ENCODE data around the gene ADGRG6. TPM values are rescaled to one million over a fixed set of nuclear protein-coding genes. Genes with fewer than 3 reads are reported as not detected.

ADGRG6 gene
- total RNA-seq, 4 donors from 2014 or later: 22.3 to 56.5 (median 26.0) TPM

DNA sequence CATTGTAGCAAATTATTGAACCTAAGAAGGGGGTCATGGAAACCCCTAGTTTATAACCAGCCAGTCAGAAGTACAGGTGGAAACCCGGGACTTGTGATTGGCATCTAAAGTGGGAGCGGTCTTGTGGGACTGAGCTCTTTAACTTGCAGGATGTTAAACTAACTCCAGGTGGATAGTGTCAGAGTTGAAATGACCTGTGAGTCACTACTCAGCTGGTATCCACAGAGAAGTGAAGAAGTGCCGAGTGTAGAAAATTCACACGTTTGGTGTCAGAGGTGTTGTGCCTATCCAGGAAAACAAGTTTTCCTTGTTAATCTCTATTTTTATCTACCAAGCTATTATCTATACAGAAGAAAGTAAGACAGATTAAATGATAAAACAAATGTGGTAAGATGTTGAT is 179.7 kb downstream of the ADGRG6 start:
- no peaks in the 10 kb centered on the region for H3K27me3 ChIP-seq
- 69 to 70% methylated on average over 4 of the region's 4 CpGs for WGBS, 2 donors
- H3K27ac ChIP-seq: no peak overlapping the region
- H3K36me3 ChIP-seq: no peaks in the 10 kb centered on the region
- H3K9me3 ChIP-seq: no peaks in the 10 kb centered on the region
- no peak for DNase-seq
- TF ChIP-seq POLR2A (IDR thresholded peaks at IDR 0.05): no peak
- TF ChIP-seq, protein P1, sequence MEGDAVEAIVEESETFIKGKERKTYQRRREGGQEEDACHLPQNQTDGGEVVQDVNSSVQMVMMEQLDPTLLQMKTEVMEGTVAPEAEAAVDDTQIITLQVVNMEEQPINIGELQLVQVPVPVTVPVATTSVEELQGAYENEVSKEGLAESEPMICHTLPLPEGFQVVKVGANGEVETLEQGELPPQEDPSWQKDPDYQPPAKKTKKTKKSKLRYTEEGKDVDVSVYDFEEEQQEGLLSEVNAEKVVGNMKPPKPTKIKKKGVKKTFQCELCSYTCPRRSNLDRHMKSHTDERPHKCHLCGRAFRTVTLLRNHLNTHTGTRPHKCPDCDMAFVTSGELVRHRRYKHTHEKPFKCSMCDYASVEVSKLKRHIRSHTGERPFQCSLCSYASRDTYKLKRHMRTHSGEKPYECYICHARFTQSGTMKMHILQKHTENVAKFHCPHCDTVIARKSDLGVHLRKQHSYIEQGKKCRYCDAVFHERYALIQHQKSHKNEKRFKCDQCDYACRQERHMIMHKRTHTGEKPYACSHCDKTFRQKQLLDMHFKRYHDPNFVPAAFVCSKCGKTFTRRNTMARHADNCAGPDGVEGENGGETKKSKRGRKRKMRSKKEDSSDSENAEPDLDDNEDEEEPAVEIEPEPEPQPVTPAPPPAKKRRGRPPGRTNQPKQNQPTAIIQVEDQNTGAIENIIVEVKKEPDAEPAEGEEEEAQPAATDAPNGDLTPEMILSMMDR (IDR thresholded peaks at IDR 0.05): no peak
- intact Hi-C loops (cut with DNase I): no loop called here
- H3K4me3 ChIP-seq: no peak overlapping the region
- no peaks in the 10 kb centered on the region for H3K4me1 ChIP-seq

GRCh38 chr6:142482249-142482648 is 180.4 kb downstream of the ADGRG6 start:
- DNase-seq: no peak
- TF ChIP-seq POLR2A (IDR thresholded peaks at IDR 0.05): no peak
- TF ChIP-seq, protein P1 (IDR thresholded peaks at IDR 0.05): no peak
- H3K4me3 ChIP-seq: no peak overlapping the region
- H3K27me3 ChIP-seq: no peaks in the 10 kb centered on the region
- H3K36me3 ChIP-seq: no peaks in the 10 kb centered on the region
- intact Hi-C loops (cut with DNase I): no loop called here
- 27 to 38% methylated on average over 1 of the region's 1 CpG for WGBS, 2 donors
- H3K27ac ChIP-seq: no peak overlapping the region
- no peaks in the 10 kb centered on the region for H3K9me3 ChIP-seq
- H3K4me1 ChIP-seq: no peaks in the 10 kb centered on the region

- Histone ChIP-seq H3K36me3 (no peaks in the 10 kb centered on the region), H3K27ac (no peak overlapping the region), H3K4me1 (no peaks in the 10 kb centered on the region), H3K9me3 (no peaks in the 10 kb centered on the region), H3K27me3 (no peaks in the 10 kb centered on the region), H3K4me3 (no peak overlapping the region)
- intact Hi-C loops (cut with DNase I): no loop called here
- WGBS, 2 donors: 71 to 74% methylated on average over 5 of the region's 5 CpGs
- TF ChIP-seq, protein P1 (IDR thresholded peaks at IDR 0.05): no peak
- no peak for TF ChIP-seq POLR2A (IDR thresholded peaks at IDR 0.05)
- DNase-seq: no peak
Observed at GRCh38 chr6:142482974-142483373, 181.2 kb downstream of the ADGRG6 start.

- TF ChIP-seq, protein P1 (IDR thresholded peaks at IDR 0.05): no peak
- Histone ChIP-seq H3K4me3 (no peak overlapping the region), H3K9me3 (no peaks in the 10 kb centered on the region), H3K36me3 (no peaks in the 10 kb centered on the region), H3K27me3 (no peaks in the 10 kb centered on the region), H3K27ac (no peak overlapping the region), H3K4me1 (no peaks in the 10 kb centered on the region)
- DNase-seq: no peak
- intact Hi-C loops (cut with DNase I): no loop called here
- 70 to 100% methylated on average over 2 of the region's 2 CpGs for WGBS, 2 donors
Observed at GRCh38 chr6:142485256-142485655, 183.4 kb downstream of the ADGRG6 start.

- no peak for DNase-seq
- no peaks in the 10 kb centered on the region for H3K9me3 ChIP-seq
- TF ChIP-seq, protein P1 (IDR thresholded peaks at IDR 0.05): no peak
- no peaks in the 10 kb centered on the region for H3K27me3 ChIP-seq
- 76 to 80% methylated on average over 1 of the region's 1 CpG for WGBS, 2 donors
- intact Hi-C loops (cut with DNase I): no loop called here
- no peaks in the 10 kb centered on the region for H3K36me3 ChIP-seq
- H3K4me1 ChIP-seq: no peaks in the 10 kb centered on the region
- no peak overlapping the region for H3K4me3 ChIP-seq
- no peak overlapping the region for H3K27ac ChIP-seq
Observed at GRCh38 chr6:142489722-142490610, 188.2 kb downstream of the ADGRG6 start.

Other genes with a start within 250 kb of the ADGRG6 start
- not detected for gene GJE1, start 169.1 kb upstream of the ADGRG6 start, total RNA-seq
- gene NMBR, start 154.9 kb upstream of the ADGRG6 start, total RNA-seq: not detected
- gene VTA1, start 154.7 kb upstream of the ADGRG6 start, total RNA-seq: 10 to 100 TPM; 42.2 to 55.0 (median 50.2) TPM

Data from esophagus squamous epithelium (tissue), 5 donors.